OCI-LY7 (cell line): ENCODE measurements around the gene BICD1. TPM values are rescaled to one million over a fixed set of nuclear protein-coding genes. Genes with fewer than 3 reads are reported as not detected.

Source experiments
- BruUV-seq: library from RNA; stranded (reverse); fragments of 400-500 nt; replicated peaks from 2 replicates; lab custom pipeline; 2021; lab: Mats Ljungman, UMichigan
- CTCF ChIA-PET: fragments of 300-600 bp; sonication (Branson Sonifier 250); formaldehyde crosslinking; loops from one replicate; lab custom pipeline; 2022; ENCODE audit warnings: antibody characterized with exemption; ENCODE audit not compliant: unreplicated experiment; lab: Charles Lee
- POLR2A ChIA-PET: fragments of 300-600 bp; sonication (Branson Sonifier 250); formaldehyde crosslinking; loops from one replicate; lab custom pipeline; 2022; ENCODE audit warnings: antibody characterized with exemption; lab: Charles Lee
- DNase-seq: peaks from one replicate; pipeline ENCODE4 v3.0.0-alpha.2; 2015; ENCODE audit warnings: low spot score
- H2AFZ ChIP-seq: fragments of 200-600 bp; sonication (generic), shearing (Covaris generic); 2 replicates; pipeline ENCODE4 v1.6.1; 2014; ENCODE audit warnings: mild to moderate bottlenecking, antibody characterized with exemption, low read length, moderate library complexity
- H3K27ac ChIP-seq: fragments of 200-600 bp; sonication (generic); 2 replicates; pipeline ENCODE4 v1.5.1; 2014; ENCODE audit warnings: mixed run types, low read depth, mild to moderate bottlenecking, moderate library complexity, low read length, inconsistent platforms; ENCODE audit not compliant: poor library complexity, severe bottlenecking
- H3K36me3 ChIP-seq: fragments of 200-600 bp; sonication (generic); 2 replicates; pipeline ENCODE4 v1.6.1; 2014; ENCODE audit warnings: mild to moderate bottlenecking, antibody characterized with exemption, low read length, moderate library complexity, mixed read lengths; ENCODE audit not compliant: insufficient read depth
- H3K4me1 ChIP-seq: fragments of 200-600 bp; sonication (generic); 2 replicates; pipeline ENCODE4 v1.5.1; 2014; ENCODE audit warnings: mild to moderate bottlenecking, low read length; ENCODE audit not compliant: insufficient read depth, poor library complexity, severe bottlenecking
- H3K4me2 ChIP-seq: fragments of 200-600 bp; sonication (generic); 2 replicates; pipeline ENCODE4 v1.6.1; 2014; ENCODE audit warnings: mild to moderate bottlenecking, low read length
- H3K4me3 ChIP-seq: fragments of 200-600 bp; sonication (generic); 2 replicates; pipeline ENCODE4 v1.5.1; 2014; ENCODE audit warnings: mild to moderate bottlenecking, low read depth, low read length; ENCODE audit not compliant: poor library complexity, severe bottlenecking
- H3K79me2 ChIP-seq: fragments of 200-600 bp; sonication (generic); 2 replicates; pipeline ENCODE4 v1.6.1; 2016; ENCODE audit warnings: low read depth, mild to moderate bottlenecking, low read length, moderate library complexity, mixed read lengths; ENCODE audit not compliant: insufficient read depth
- H3K9me2 ChIP-seq: fragments of 200-600 bp; sonication (generic); 2 replicates; pipeline ENCODE4 v1.6.1; 2016; ENCODE audit warnings: mild to moderate bottlenecking, low read length, mixed read lengths; ENCODE audit not compliant: insufficient read depth
- H3K9me3 ChIP-seq: fragments of 200-600 bp; sonication (generic); 2 replicates; pipeline ENCODE4 v1.6.1; 2014; ENCODE audit warnings: mild to moderate bottlenecking, mixed run types, low read length, mixed read lengths
- H4K20me1 ChIP-seq: fragments of 200-600 bp; sonication (generic); 2 replicates; pipeline ENCODE4 v1.6.1; 2014; ENCODE audit warnings: mild to moderate bottlenecking, antibody characterized with exemption, low read length, moderate library complexity, mixed read lengths; ENCODE audit not compliant: insufficient read depth
- CTCF ChIP-seq: fragments of 200-600 bp; sonication (generic); conservative IDR thresholded peaks from 2 replicates; pipeline ENCODE4 v1.5.1; 2014; ENCODE audit warnings: mild to moderate bottlenecking, antibody characterized with exemption, low read length, moderate library complexity, mixed read lengths
- EZH2phosphoT487 ChIP-seq: fragments of 200-600 bp; sonication (generic); IDR thresholded peaks from 2 replicates; pipeline ENCODE4 v1.6.1; 2018; ENCODE audit warnings: low read depth, borderline replicate concordance, mild to moderate bottlenecking, mixed run types, antibody characterized with exemption, low read length, moderate library complexity, mixed read lengths
- intact Hi-C: fragments of 100-400 bp; cut with micrococcal nuclease; formaldehyde crosslinking; loops from one replicate; pipeline ENCODE4 v1.10.0; 2022; ENCODE audit not compliant: unreplicated experiment
- total RNA-seq, 2 experiments: library from RNA; depleted of rRNA in 1 of 2; stranded (reverse); fragments of >200 nt in 1 of 2; shearing (Covaris generic) in 1 of 2; gene quantifications; 2 replicates each; pipeline ENCODE4 v1.2.3, GENCODE V29; 2014 to 2022

The BICD1 gene
- total RNA-seq, 2 experiments from 2014 or later, result 42.9 to 88.2 TPM

GRCh38 chr12:32149489-32149888, 42.8 kb downstream of the BICD1 start:
- TF ChIP-seq EZH2phosphoT487 (no peak), CTCF (no peak)
- POLR2A ChIA-PET, result interaction anchor here (0.6 kb wide), 1 partner anchor 16 kb away, joined by 5 read pairs; no protein-coding TSS in a partner anchor
- BruUV-seq, result no TSS peak

DNA sequence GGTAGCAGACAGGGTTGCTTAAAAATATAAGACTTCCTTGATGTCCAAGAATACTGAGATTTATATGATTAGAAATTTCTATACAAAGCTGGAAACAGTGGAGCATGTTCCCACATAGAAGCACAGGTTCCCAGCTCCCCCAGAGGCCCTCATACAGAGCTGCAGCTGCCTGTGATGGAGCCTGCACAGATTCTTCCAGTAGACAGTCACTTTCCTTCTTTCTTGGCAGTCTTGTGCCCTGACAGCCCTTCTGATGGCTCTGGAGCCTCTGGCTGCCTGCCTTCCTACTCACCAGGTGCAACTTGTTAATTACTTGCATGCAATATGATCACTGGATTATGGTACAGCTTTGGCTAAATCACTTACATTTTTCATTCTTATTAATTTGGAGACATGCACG, 44.4 kb downstream of the BICD1 start:
- Histone ChIP-seq H3K9me3 (peaks cover 17% of the 10 kb centered on the region; the same call in 1 of the 2 replicates), H3K79me2 (peaks cover 20% of the 10 kb centered on the region; the same call in 1 of the 2 replicates), H3K4me2 (no peak overlapping the region), H3K4me1 (peaks cover 4% of the 10 kb centered on the region), H3K36me3 (peaks cover 63% of the 10 kb centered on the region), H3K9me2 (no peaks in the 10 kb centered on the region), H4K20me1 (no peaks in the 10 kb centered on the region), H3K4me3 (no peak overlapping the region), H3K27ac (no peak overlapping the region), H2AFZ (no peak overlapping the region)
- CTCF ChIA-PET, result no interaction called here
- TF ChIP-seq CTCF, result no peak
- no peak for TF ChIP-seq EZH2phosphoT487
- no TSS peak for BruUV-seq
- intact Hi-C loops, result no loop called here
- DNase-seq, result no peak
- POLR2A ChIA-PET, result interaction anchor here (0.6 to 1.3 kb wide), 6 partner anchors 9 to 825 kb away, joined by 3 to 7 read pairs (median 3); partner anchors contain the start of gene SINHCAF

More at GRCh38 chr12:32149489-32149888, 42.8 kb downstream of the BICD1 start:
- peaks cover 17% of the 10 kb centered on the region; the same call in 1 of the 2 replicates for H3K9me3 ChIP-seq
- no peak overlapping the region for H3K4me2 ChIP-seq
- no peak overlapping the region for H3K27ac ChIP-seq
- H2AFZ ChIP-seq, result no peak overlapping the region
- H3K4me1 ChIP-seq, result peaks cover 20% of the 10 kb centered on the region
- CTCF ChIA-PET, result no interaction called here
- H3K36me3 ChIP-seq, result peaks cover 63% of the 10 kb centered on the region
- no peaks in the 10 kb centered on the region for H4K20me1 ChIP-seq
- no peak for DNase-seq
- H3K9me2 ChIP-seq, result no peaks in the 10 kb centered on the region
- H3K79me2 ChIP-seq, result peaks cover 36% of the 10 kb centered on the region
- intact Hi-C loops, result no loop called here
- no peak overlapping the region for H3K4me3 ChIP-seq

GRCh38 chr12:32151552-32151951, 44.9 kb downstream of the BICD1 start:
- Histone ChIP-seq H3K36me3 (peaks cover 63% of the 10 kb centered on the region), H3K4me2 (no peak overlapping the region), H3K9me3 (peaks cover 17% of the 10 kb centered on the region; the same call in 1 of the 2 replicates), H3K4me1 (no peaks in the 10 kb centered on the region), H3K27ac (no peak overlapping the region), H4K20me1 (no peaks in the 10 kb centered on the region), H3K9me2 (no peaks in the 10 kb centered on the region), H3K4me3 (no peak overlapping the region), H3K79me2 (peaks cover 15% of the 10 kb centered on the region; the same call in 1 of the 2 replicates), H2AFZ (no peak overlapping the region)
- ChIA-PET POLR2A (interaction anchor here (0.6 to 1.3 kb wide), 7 partner anchors 9 to 826 kb away, joined by 3 to 7 read pairs (median 3); partner anchors contain the start of genes BICD1 and SINHCAF), CTCF (no interaction called here)
- no peak for TF ChIP-seq CTCF
- TF ChIP-seq EZH2phosphoT487, result no peak
- DNase-seq, result no peak
- BruUV-seq, result no TSS peak
- intact Hi-C loops, result no loop called here
